ENCODE results near the gene SPATA9. TPM values are rescaled to one million over a fixed set of nuclear protein-coding genes. Genes with fewer than 3 reads are reported as not detected.
"Not testable (repeated sequence)": the region's sequence is repeated elsewhere in the genome, so short reads cannot be mapped to it uniquely, and the experiment has no call there.

SPATA9 gene
- total RNA-seq, 1 experiment from 2014 or later, result 0.36 TPM

DNA sequence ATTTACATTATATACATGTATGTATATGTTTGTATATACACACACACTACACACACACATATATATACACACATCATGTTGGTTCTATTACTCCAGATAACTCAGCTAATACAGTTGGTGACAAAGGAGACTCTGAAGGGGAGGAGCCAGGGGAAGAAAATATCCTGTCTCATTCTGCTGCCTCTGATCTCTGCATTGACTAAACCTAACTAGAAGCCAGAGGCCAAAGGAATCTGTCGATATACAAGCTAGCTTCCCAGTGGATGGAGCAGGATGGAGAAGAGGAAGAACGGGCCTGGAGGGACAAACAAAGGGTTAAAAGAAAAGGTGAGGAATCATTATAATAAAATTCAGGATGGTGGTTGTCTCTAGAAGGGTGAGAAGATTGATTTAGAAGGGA lies 34.6 kb upstream of the SPATA9 start:
- DNase-seq (ENCODE audit: low read depth), result no peak

DNA sequence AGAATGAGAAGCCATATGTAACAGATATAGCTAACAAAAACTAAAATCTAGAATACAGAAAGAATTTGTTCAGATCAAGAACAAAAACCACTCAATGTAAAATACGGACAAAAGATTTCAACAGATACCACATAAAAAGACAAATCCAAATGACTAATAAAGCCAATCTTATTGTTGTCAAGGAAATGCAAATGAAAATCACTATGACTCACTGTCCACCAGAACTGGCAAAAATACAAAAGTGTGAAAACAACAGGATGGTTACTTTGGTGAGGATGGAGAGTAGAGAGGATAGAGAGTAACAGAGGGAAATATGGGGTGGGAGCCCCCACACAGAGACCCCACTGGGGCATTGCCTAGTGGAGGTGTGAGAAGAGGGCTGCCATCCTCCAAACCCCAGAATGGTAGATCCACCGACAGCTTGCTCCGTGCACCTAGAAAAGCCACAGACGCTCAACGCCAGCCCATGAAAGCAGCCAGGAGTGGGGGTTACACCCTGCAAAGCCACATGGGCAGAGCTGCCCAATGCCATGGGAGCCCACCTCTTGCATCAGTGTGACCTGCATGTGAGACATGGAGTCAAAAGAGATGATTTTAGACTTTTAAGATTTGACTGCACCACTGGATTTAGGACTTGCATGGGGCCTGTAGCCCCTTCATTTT lies 33.1 kb upstream of the SPATA9 start:
- DNase-seq (ENCODE audit: low read depth), result peak; percentile 88

DNA sequence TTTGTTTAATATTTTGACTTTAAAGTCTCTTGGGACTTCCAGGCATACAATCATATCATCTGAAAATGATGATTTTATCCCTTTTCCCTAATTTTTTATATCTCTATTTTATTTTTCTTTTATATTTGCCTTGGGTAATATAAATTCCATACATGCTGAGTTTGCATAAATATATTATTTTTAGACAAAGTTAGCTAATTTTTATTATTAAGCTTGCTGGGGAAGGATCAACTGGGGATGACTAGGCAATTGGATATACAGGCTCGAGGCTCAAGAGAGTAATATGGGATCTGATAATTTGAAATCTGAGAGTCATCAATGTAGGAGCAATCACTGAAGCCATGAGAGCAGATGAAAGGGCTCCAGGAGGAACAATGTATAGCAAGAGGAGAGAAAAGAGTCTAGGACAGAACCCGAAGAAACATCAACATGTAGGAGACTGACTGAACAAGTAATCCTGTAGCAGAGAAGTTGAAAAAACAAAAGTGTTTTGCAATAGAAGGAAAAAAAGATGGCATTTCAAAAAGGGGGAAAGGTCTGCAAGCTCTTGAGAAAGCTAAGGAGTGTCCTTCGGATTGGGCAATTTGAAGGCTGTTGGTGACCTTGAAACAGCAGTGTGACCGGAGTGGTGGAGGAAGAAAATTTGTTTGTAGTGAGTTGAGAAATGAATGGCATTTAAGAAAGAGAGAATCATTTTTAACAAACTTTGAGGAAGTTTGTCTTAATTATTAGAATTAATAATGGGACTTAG lies 31.3 kb upstream of the SPATA9 start:
- DNase-seq (ENCODE audit: low read depth), result no peak

DNA sequence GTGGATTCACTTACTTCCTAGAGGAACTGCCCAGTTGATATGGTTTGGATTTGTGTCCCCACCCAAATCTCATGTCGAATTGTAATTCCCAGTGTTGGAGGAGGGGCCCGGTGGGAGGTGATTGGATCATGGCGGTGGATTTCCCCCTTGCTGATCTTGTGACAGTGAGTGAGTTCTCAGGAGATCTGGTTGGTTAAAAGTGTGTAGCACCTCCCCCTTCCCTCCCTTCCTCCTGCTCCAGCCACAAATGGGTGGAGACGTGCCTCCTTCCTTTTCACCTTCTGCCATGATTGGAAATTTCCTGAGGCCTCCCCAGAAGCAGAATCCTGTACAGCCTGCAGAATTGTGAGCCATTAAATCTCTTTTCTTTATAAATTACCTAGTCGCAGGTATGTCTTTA lies 30.5 kb upstream of the SPATA9 start:
- not testable (repeated sequence) for DNase-seq (ENCODE audit: low read depth)

DNA sequence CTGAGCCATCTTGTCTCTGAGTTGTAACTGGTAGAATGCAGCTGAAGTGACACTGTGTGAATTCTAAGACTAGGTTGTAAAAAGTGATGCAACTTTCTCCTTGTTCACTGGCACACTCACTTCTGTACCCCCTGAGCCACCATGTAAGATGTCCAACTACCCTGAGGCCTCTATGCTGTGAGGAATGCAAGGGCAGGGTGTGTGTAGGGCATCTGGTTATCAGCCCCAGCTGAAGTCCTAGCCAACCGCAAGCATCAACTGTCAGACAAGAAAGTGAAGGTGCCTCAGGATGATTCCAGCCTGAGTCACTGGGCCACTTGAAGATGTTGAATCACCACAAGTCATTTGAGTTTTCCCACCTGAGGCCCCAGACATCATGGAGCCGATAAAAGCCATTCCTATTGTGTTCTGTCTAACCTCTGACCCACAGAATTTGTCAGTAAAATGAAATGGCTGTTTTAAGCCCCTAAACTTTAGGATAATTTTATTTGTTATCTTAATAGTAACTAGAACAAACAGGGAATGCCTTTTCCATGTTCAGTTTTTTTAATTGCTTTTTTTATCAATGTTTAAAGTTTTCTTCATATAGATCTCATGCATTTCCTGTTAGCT lies 29.7 kb upstream of the SPATA9 start:
- DNase-seq (ENCODE audit: low read depth), result peak; percentile 98

DNA sequence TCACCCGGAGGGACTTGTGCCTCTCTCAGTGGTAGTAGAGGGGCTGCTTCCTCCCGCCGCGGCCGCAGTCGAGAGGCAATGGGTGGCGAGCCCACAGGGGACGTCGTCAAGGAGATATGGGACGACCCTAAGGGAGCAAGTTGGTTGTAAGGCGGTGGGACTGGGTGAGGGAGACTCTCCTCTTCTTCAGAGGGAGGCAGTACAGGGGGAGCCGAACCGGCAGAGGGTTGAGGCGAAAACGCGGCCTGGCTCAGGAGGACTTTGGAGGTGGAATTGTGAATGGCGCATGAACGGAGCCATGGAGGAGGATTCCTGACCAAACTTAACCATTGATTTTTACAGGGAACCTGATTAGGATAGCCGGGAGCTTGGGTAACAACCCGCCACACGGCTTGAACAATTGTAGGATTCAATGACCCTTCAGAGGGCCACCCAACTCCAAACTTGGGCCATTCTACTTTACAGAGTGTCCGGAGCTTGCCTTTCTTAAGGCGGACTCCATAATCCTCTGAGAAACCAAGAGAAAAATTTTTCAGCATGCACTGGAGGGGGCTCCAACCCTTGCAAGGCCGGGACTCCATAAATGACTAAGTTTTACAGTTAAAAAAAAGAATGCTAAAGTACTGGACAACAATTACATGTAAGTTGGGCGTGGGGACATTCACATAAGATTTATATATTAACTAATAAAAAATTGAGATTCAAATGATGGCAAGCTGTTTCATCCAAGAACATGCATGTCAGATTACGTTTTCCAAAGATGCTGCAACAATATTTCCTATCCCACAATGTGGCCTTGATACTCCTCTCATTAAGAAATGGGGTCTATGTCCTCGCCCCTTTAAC lies 28.9 kb upstream of the SPATA9 start:
- DNase-seq (ENCODE audit: low read depth), result no peak

DNA sequence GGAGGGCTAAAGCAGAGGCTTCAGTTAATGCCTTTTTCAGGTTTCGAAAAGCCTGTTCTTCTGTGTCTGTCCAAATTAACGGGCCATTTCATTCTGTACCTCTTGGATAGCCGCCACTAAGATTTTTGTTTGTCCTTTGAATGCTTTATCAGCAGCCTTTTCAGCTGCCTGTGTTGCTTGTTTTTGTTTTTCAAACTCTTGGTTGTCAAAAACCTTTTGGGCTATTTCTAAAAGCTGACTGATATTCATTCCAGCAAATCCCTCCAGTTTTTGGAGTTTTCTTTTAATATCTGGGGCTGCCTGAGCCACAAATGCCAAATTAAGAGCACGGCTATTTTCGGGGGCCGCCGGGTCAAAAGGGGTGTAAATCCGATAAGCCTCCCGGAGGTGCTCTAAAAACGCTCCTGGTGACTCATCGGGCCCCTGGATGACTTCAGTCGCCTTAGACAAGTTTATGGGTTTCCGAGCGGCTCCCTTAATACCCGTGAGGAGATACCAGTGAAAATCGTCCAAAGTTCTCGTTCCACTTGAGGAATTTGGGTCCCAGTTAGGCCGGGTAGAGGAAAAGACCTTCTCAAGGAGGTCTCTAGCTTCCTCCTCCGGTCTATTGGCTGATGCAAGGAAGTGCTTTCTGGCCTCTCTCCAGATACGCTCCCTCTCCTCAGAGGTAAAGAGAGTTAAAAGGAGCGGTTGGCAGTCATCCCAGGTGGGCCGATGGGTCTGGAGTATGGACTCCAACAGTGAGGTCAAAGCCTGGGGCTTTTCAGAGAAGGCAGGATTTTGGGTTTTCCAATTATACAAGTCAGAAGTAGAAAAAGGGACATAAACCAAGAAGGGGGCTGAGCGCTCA lies 28.1 kb upstream of the SPATA9 start:
- not testable (repeated sequence) for DNase-seq (ENCODE audit: low read depth)

DNA sequence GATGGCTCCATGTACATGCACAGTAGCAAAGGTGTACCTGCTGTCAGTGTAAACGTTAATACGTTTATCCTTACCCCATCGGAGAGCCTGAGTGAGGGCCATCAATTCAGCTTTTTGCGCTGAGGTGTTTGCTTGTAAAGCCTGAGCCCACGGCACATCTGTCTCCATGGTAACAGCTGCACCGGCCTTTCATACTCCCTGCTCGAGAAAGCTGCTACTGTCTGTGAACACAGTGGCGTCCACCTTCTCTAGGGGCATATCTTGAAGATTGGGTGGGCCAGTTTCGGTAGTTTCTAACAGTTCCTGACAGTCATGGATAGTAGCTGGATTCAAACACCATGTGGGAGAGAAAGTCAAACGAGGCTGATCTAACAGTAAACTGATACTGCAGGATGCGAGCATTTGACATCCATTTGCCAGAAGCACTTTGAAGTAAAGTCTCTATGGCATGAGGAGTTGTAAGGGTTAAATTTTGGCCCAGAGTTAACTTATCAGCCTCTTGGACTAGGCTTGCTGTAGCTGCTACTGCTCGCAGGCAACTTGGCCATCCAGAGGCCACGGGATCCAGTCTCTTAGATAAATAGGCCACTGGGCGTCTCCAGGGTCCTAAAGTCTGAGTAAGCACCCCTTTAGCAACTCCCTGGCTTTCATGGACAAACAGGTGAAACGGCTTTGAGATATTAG lies 27.3 kb upstream of the SPATA9 start:
- DNase-seq (ENCODE audit: low read depth), result peak; percentile 23

DNA sequence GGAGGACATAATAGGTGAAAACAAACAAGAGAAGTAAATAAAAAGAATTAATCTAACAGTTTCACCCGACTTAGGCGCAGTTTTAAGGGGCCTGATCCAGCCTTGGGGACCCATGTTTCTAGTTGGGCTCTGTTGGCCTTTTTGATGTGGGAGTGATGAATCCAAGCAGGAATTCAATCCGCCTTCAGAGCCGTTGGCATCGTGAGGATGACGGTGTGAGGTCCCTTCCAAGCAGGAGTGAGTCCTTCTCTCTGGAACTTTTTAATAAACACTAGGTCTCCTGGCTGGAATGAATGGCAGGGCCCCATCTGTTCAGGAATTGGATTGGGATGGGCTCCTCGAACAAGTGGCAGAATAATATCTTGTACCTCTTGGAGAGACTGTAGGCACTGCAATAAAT lies 26.1 kb upstream of the SPATA9 start:
- DNase-seq (ENCODE audit: low read depth), result no peak

DNA sequence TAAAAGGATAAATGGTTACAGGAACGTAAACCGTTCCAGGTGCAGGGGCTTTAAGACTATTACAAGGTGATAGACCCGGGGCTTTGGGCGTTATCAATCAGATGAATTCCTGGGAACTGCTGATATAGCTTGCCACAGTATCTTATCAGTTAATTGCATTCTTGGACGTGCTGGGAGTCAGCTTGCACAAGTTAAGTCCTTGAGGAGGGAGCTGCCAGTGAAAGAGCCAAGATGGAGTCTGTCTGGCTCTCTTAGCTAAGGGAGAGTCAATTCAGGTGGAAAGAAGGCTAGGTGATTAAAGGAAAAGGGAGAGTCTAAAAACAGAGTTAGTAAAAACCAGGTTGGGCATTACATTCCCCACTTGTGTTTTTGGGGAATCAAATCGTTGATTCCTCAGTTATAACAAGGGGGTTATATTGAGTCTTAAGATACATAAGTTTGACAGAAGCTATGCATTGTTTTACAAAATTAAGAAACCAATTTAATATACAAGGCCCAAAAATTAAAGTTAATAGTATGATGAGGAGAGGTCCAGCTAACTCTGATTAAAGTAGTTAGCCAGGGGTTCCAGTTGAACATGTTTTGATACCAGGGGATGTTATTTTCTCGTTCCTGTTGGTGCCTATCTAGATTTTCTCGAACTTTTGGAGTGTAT lies 24.9 kb upstream of the SPATA9 start:
- DNase-seq (ENCODE audit: low read depth), result not testable (repeated sequence)

DNA sequence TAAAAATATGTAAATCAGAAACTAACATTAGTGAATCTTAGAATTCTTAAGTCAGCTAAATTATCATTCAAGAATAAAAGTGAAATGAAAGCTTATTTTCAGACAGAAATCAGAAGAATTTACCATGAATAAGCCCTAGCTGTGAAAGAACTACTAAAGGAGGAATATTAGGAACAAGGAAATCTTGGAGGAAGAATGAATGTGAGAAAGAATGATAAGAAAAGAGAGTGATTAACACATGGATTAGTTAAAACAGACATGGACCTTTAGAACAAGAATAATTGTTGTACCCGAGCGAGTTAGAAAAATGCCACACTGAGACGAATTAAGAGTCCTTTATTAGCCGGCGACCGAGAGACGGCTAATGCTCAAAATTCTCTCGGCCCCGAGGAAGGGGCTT lies 24.3 kb upstream of the SPATA9 start:
- no peak for DNase-seq (ENCODE audit: low read depth)

DNA sequence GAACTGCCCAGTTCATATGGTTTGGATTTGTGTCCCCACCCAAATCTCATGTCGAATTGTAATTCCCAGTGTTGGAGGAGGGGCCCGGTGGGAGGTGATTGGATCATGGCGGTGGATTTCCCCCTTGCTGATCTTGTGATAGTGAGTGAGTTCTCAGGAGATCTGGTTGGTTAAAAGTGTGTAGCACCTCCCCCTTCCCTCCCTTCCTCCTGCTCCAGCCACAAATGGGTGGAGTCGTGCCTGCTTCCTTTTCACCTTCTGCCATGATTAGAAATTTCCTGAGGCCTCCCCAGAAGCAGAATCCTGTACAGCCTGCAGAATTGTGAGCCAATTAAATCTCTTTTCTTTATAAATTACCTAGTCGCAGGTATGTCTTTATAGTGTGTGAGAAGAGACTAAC lies 23.4 kb upstream of the SPATA9 start:
- DNase-seq (ENCODE audit: low read depth), result not testable (repeated sequence)

DNA sequence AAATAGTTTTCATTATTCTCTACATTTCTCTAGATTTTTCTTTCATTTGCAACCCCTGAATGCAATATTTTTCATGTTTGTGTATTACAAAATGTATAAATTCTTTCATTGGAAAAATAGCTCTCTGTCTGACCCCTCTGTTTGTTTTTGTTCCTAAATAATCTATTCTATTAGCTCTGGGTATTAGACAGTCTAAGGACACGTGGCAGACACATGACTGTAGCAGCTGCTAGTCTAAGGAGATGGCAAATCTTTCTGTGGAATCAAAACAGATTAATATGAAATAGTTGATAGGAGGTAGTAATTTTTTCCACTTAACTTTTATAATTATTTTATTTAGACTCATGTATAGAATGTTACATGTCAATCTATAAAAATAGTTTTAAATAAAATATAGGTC lies 21.4 kb upstream of the SPATA9 start:
- DNase-seq (ENCODE audit: low read depth), result no peak

DNA sequence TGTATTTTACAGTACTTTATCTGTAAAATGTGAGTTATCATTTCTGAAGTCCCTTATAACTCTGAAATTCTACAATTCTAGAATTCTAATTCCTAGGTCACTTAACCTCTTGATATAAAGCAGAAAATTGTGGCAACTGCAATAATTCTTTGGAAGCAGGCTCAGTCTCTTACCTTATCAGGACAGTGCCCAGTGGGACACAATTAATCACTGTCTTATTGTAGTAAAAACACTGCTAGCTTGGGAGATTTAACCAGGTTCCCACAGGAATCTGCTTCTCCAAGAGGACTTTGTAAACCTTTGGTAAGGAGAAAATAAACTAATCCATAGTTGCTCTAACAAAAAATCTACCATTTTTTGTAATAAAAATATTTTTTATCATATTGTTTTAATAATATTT lies 18.3 kb upstream of the SPATA9 start:
- DNase-seq (ENCODE audit: low read depth), result no peak

DNA sequence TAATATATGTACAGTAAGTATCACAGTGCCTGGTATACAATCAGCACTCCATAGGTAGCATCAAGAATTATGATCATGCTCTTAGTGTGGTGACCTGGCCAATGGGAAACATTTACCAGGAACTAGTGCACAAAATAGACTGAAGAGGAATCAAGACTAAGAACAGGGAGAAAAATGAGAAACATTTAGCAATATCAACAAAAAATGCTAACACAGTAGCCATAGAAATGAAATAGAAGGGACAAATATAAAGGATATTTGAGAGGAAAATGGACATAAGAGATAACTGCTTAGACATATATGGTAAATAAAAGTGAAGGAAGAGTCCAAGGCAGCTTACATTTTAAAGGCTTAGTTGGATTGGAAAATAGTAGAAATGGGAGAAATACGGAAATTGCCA lies 16.5 kb upstream of the SPATA9 start:
- DNase-seq (ENCODE audit: low read depth), result no peak

DNA sequence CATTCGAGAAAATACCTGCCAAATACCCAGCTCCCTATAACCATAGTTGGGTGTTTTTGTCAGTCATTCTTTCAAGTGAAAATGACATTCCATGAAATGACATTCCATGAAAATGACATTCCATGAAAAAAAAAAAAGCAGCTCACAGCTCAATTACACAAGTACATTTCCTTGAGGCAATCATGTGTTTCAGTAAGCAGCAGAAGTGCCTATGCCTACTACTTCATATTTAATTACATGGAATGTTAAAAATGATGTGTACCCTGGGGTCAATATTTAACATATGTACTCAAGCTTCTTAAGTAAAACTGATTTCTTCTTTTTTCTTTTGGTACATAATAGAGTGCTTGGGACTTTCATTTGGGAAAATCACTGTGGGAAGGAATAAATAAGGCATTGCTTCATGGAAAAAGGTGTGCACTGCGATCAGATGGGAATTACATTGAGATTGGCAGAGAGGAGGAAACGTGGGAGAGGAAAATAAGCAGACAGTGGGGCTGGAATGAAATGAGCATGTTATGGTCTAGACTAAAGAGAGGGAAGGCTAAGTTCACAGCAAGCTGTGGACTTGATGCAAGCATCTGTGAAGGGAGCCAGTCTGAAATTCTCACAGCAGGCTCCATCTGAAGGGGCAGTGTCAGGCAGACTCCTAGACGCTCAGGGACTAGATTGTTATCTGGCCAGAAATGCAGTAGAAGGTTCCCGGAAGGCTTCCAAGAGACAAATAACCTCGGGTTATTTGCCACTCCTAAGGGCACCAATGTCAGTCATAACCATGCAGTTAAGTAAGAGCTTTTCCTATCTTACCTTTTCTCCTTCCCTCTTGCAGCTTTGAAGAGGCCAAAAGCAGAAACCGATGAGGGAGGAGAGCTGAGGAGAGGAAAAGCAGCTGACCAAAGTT lies 15.2 kb upstream of the SPATA9 start:
- peak; percentile 37 for DNase-seq (ENCODE audit: low read depth)

DNA sequence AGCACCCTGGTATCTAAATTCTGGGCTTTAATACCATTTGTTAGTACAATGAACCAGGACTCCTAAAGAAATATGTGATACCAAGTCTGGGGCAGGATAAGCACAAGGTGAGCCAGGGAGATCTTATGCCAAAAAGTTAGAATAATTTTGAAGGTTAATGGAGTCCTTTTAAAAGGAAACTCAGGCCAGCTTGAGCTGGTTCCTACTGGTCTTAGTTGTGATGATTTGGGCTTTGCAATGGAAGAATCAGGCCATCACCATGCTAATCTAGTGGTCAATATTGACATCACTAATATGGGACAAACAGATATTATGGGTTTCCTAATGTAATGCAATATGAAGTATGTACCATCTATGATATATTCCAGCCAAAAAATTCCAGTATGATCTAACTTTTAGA lies 7.5 kb upstream of the SPATA9 start:
- DNase-seq (ENCODE audit: low read depth), result no peak

DNA sequence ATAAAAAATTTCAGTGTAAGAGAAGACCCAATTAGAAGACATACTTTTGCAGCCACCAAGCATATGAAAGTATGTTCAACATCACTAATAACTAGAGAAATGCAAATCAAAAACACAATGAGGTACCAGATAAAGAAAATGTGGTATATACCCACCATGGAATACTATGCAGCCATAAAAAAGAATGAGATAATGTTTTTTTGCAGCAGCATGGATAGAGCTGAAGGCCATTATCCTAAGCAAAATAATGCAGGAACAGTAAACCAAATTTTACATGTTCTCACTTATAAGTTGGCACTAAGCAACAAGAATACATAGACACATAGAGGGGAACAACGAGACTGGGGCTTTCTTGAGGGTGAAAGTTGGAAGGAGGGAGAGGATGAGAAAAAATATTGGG lies 6.9 kb upstream of the SPATA9 start:
- no peak for DNase-seq (ENCODE audit: low read depth)

DNA sequence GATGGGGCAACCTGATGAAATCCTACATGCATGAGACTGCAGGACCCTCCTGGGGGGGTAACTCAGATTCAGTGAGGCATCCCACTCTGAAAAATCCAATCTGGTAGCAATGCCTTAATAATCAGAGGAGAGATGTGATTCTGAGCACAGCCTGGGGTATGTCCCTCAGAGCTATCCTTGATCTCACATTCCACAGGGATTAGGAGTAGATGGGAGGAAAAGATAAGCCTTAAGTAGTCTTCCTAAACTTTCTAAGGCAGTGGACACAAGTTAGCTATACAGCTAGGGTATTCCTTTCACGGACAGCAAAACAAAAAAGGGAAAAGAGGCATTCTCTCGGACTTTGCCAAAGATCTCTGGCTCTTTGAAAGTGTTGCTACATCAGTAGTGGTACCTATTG lies 3.9 kb upstream of the SPATA9 start:
- peak; percentile 44 for DNase-seq (ENCODE audit: low read depth)
